Anterior cingulate cortex (tissue), 58 donors: Measurements from ENCODE around the gene PGBD5.
A peak's percentile ranks its signal among the peaks of the same experiment; 100 is the strongest.

Experiments used
- DNase-seq, 58 donors: peaks; one replicate each; lab custom pipeline; 2025; lab: John Stamatoyannopoulos, UW

Gene PGBD5

DNA sequence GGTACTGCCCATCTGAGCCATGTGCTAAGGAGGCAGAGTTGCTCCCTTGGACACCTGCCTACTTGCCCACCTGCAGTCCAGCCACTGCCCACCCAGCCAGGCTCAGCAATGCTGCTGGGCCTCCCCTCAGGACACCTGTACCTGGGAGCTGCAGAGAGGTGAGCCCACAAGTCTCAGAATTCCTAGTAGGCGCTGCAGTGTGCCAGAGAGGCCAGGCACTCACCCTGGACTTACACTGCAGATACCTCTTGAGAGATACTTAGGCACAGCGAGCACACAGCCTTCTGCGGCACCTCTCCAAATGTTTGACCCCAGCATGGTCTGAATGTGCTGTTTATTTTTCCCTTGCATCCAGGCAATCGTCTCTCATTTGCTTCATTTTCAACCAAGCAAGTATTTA, 71.0 kb downstream of the PGBD5 start:
- no peak for DNase-seq

DNA sequence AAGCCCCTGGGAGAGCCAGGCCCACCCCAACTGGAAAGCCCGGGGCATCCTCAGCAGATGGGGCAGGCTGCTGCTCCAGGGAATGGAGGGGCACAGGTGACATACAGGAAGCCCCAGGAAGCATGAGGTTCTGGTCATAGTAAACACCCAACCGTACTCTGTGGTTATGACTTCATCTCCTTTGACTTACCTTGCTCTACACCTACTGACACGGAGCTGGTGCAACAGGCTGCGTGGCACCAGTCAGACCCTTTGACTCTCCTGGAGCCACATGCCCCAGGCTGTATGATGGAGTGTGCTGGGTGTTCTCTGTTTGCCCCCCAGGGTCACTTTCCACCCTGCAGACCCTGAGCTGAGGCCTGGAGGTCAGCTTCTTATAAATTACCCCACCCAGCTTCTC, 72.1 kb downstream of the PGBD5 start:
- no peak for DNase-seq

DNA sequence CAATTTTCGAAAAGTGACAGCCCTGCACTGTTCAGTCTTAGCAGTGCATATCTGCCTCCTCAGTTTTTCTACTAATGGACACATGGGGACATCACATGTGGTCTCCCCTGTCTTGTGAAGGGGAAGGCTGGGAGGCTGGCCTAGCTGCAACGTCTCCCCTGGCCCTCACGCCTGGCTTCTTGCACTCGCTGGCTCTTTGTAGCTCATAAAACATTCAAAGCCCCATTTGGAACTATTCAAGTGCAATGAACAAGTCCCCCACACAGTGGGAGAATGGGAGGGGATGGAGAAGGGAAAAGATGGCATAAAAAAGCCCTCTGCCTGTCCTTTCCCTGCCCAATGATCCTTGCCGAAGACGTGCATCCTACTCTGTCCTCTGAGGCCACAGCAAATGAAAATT, 73.6 kb downstream of the PGBD5 start:
- no peak for DNase-seq

DNA sequence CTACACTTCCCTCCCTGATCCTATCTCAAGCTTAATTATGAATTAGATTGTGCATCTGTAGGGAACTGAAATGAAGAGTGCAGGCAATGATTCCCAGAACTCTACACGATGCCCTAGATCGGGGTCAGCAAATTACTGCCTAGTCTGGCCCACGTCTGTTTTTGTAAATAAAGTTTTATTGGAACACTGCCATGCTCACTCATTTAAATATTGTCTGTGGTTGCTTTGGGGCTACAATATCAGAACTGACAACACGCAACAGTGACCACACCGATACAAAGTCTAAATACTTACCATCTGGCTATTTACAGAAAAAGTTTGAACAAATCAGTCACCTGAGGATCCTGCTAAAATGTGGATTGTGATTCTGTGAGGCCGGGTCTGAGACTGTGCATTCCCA, 74.1 kb downstream of the PGBD5 start:
- DNase-seq: no peak

DNA sequence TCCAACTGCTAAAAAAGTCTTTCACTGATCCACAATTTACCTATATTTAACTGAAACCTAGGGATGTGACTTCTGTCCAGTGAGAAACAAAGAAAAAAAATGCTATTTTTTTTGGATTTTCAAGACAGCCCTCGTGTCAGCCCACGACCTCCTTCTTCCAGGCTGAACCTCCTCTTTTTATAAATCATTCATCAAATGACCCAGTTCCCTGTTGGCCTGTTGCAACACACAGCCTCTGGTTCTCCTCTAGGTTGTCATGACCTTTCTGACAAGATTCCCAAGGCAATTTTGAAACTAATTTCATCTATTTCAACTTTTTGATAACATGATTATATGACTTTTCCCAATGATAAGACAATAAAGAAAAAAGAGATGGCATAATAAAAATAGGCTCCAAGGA, 74.6 kb downstream of the PGBD5 start:
- DNase-seq: no peak

DNA sequence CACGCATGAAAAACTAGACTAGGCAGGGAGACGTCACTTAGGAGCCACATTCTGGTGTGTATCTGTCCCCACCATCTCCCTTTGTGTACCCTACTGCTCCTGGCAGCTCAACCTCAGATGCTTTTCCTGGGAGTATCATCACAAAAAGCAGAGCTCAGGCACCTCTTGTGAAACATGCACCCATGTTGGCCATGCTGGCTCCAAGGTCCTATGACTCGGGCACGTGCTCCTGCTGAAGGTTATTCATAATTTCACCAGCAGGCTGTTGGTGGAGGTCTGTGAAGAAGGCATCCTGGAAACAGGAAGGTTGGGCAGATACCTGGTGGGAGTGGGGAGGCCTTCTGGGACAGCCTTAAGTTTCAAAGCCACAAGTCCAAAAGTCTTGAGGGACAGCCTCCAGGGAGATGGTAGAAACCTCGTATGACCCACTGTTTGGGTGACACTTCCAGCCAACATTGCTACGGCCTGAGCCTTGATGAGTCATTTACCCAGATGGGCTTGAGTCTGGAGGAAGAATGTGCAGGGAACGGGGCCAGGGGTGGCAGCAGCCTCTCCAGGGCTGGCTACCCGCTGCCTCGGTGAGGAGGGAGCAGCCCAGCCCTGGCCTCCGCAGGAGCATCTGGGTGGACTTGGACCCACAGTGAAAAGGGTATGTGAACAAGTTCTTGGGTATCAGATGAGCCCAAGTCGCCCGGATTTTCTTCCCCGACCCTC, 75.8 kb downstream of the PGBD5 start:
- DNase-seq: peak in 2 of 58 donors; percentile 15 to 64

DNA sequence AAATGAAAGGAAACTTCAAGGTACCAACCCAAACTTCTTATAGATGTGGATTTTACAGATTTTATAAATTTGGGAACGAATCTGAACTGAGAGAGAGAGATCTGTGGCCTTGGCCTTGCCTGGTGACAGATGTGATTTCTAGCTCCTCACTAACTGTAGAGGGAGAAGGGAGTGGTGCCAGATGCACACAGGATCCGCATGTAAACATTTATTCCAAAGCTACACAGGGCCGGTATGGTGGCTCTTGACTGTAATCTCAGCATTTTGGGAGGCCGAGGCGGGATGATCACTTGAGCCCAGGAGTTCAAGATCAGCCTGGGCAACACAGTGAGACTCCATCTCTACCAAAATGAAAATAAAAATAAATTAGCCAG, 77.1 kb downstream of the PGBD5 start:
- DNase-seq: no peak

DNA sequence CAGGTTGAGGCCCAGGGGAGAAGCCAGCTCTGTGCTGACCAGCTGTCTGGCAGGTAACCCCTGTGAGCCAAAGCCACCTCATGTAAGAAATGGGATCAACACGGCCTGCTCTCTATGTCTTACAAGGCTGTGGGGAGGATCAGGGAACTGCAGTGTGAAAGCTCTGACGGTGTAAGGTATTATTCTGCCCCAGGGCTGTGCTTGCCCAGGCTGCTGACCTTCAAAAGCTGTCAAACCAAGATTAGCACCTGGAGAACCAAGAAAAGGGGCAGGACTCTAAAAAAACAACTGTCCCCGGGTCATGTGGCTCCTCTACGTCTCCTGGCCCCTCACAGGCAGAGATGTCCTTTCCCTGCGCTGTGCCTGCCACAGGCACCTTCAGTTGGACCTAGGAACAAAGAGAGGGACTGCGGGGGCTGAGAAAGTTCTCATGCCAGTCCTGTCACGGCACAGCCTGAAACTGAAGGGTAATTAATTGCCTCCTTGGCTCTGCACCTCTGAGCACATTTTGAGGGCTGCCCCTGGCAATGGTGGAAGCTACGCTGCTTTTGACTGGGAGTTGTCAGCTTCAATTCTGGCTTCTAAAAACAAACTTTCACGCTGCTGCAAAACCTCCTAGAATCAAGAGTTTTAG, 77.6 kb downstream of the PGBD5 start:
- peak in 8 of 58 donors; percentile 21 to 62 (median 29) for DNase-seq

DNA sequence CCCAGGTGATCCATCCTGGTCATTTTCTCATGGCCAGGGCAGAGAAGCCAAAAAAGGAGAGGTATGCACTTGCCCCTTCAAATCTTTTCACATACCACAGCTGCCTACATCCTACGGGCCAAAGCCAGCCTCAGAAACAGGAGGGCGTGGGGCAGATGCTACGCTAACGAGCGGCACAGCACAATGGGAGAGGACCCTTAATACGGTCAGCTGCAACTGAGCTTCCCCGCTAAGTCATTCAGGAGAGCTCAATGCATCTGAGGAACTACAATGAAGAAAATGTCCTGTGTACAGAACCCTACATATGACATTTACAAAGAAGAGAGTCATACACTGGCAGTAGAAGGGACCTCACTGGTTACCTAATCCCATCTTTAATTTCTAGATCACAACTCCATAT, 78.2 kb downstream of the PGBD5 start:
- DNase-seq: no peak

DNA sequence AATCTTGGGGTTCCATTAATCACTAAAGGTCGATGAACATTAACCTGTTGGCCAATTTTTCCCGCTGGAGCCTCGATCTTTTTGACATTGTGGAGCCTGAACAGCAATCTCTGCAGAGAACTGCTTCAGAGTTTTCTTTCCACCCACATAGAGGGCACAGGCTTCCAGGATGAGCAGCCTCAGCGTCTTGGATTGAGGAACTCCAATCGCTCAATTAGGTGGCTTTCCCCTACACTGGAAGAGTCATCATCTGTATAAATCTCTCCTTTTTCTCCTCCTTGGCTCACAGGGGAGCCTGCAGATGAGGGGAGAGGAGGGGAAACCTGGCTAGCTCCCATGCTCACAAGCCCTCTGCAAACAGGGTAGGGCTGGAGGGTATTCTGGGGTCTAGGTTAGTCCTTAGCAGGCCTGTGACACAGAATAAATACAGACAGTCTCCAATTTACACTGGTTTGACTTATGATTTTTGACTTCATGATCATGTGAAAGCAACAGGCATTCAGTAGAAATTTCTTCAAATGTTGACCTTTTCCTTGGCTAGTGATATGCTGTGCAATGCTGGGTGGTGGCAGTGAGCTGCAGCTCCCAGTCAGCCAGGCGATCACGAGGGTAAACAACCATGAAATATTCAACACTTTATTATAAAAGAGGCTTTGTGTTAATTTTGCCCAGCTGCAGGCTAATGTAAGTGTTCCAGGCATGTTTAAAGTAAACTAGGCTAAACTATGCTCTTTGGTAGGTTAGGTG, 80.8 kb downstream of the PGBD5 start:
- peak in 27 of 58 donors; percentile 18 to 77 (median 47) for DNase-seq

DNA sequence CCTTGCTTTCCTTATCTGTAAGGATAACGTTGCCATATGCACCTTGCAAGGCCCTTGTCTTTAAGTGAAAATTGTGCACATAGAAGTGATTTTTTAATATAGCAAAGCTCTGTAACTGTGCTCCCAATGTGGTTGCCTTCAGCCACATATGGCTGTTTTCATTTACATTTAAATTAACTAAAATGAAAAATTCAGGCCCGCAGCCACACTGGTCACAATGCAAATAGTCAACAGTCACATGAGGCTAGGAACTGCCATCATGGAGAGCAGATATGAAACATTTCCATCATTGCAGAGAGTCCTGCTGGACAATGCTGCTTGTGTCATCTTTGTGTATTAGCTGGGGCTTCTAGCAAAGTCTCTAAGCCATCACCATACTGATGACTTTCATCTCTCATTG, 83.4 kb downstream of the PGBD5 start:
- DNase-seq: no peak

DNA sequence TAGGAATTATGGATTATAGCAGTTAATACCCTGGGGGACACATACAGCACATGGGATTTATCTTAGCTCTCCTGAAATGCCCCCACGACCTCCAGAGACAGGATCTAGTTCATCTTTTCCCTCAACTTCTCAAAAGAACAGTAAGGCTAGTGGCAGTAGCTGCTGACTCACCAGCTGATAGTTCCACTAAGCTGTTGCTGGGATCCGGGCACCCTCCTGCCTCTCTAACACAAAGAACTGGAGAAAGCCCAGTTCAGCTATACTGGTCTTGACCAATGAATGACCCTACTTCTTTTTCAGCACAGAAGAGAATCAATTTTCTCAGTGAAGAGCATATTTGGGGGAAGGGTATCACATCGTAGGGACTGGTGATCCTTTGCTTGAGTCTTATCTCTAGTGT, 84.1 kb downstream of the PGBD5 start:
- peak in 3 of 58 donors; percentile 23 to 36 (median 23) for DNase-seq

DNA sequence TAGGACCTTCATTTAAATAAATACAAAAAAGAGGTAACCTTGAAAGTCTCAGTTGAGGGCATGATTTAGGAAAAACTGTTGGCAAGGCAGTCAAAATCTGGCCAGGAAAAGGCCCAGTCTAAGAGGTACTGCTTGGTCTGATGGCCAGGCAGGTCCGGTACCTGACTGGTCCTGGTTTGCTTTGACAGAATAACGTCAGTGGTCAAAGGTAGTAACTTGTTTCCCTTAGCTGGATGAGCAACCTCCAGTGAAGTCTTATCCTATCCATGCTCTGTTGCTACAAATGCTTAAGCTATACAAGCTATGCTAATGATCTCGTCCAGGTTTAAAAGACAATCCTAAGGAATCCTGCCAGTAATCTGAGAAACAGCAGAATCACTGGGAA, 85.0 kb downstream of the PGBD5 start:
- DNase-seq: no peak

DNA sequence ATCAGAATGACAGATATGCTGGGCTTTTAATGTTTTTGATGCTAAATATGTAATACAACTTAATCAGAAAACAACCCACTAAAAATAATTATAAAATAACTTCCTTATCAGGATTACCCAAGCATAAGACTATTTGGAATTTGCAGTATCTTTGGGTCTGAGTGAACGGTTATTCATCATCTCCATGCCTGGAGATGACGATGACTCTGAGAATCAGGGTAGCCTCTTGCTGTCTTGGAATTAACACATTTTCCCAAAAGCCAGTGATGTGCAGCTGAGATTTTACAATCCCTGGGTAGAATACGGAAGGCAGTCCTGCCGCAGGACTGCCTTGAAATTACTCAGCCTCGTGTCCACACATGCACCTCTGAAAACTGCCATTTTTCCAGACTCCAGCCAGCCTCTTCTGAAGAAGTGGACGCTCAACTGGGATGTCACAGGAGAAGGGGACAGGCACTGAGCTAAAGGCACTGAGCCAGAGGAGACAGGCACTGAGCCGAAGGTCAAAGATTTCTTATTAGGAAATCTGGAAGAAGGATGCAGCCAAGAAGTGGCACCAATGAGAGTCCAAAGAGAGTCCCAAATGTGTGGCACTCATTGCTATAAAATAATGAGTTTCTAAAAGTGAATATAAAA, 85.5 kb downstream of the PGBD5 start:
- peak in 1 of 58 donors; percentile 60 for DNase-seq

DNA sequence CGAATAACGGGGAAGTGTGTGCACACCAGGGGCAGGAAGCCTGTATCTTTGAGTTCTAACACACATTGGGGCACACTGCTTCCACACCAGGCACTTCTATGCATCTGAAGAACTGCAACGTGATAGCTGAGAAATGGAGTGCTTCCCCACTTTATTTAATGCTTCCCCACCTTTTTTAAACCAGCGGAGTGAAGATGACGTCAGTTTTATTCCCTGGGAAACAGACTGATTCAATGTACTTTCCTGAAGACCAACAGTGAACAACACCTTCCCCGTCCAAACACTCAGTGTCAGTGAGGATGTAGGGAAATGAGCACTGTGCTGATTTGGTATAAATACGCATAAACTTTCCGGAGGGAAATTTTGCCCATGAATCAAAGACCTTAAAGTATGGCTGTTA, 87.1 kb downstream of the PGBD5 start:
- no peak for DNase-seq

DNA sequence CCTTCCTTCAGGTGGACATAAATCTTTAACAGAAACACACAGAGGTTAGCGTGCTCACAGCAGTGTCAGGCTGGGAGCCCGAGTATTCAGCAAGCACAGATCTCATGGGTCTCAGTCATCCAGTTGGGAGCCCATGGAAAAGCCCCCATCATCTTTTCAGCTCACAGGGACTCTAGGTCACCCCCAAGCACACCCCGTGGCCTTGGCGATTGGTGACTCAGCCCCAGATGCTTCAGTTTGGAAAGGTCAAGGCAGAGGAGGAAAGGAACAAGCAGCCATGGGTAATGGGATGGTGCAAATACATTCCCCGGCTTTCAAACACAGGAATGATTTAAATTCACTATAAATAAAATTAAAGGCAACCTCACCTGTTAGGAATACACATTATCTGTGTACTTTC, 88.9 kb downstream of the PGBD5 start:
- no peak for DNase-seq

DNA sequence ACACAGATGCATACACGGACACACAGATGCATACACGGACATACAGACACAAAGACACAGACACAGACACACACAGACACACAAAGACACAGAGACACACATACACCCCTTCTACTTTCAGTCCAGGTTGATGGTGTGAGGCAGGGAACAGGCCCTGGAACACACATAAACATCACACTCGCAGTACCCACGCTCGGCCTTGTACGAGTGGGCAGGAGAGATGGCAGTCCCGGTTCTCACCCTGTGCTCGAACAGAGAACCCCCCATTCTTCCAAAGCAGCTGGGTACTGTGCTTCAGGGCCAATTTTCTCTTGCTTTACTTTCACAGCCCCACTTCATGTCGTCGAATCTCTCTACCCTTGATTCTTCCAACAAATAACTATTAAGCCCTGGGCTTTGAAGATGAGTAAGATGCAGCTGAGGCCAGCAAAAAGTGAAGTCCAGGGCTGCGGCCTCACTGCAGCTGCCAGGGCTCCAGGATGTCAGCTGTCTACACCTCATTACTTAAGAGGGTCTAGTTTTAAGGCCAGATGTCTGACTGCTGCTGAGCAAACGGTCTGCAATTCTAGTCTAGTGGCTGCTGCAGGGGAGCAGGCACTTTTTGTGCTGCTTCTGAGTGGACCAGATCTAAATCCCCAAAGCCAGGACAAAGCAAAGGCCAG, 90.1 kb downstream of the PGBD5 start:
- no peak for DNase-seq

DNA sequence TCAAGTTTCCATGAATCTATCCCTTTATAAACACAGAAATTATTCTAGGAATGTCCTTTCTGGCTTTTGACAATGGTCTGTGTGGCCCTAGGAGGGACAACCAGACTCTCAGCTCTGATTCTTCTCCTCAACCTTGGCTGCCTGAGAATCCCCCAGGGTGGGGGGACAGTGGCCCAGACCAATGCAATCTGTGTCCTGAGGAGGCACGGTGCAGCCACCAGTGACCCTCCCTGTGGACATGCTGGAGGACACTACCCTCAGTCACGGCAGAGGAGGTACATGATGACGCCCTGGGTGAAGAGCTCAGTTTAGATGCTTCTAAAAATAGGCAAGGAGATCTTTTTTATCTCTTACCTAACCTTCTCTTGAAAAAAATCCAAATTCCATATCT, 91.7 kb downstream of the PGBD5 start:
- no peak for DNase-seq

DNA sequence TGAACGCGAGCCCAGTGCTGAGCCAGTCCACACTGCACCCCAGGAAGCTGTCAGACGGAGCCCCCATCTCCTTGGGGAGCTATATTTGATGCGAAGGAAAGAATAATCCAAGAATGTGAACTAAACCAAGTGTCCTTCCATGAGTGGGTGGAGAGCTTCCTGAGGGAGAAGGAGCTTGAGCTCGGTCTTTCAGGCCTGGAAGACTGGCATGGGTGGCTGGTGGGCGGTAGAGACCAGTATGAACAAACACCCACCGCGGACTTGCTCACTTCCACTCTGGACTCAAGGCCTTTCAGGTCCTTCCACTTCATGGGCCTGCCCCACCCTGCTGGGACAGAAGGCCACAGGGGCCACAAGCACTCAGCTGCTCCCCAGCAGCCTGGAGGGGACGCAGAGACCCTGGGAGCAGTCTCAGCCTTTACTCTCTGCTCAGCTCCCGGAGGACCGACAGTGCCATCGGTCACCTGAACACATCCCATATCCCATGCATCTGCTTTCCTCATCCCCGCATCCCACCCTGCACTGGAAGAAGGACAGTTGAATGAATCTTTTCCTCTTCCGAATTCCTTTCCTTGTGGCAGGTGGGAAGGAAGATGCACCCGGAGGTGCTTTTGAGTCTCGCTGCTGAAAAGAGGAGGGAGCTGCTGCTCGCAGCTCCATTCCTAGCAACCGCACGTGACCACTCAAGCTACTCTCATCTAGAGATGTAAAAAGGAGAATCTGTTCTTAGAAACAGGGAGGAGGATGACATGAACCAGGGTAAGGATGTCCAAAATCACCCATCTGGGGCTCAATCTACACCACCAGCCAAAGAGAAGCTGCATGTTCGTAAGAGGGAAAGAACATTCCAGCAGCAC, 92.3 kb downstream of the PGBD5 start:
- DNase-seq: peak in 23 of 58 donors; percentile 19 to 80 (median 47)

DNA sequence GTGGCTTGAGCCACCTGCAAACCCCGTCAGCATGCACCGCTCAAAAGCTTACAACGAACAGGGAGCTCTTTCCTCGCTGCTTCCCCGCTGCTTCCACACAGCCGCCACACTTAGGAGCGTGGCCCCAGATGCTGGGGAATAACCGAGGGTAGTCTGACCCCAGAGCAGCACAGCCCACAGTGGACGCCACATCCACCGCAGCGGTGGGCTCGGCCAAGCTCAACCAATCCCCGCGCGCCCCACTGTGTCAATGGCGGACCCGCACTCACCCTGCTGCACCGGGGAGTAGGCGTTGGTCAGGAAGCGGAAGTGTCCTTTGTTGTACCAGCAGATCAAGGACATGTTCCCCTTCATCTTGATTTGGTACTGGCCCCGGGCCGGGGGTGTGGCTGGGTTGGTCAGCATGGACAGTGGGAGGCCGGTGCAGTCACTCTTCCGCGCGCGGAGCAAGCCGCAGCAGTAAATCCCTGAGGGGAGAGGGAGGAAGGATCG, 93.5 kb downstream of the PGBD5 start:
- DNase-seq: no peak
